HCT116 (cell line): ENCODE results near the gene MORF4L2. TPM values are rescaled to one million over a fixed set of nuclear protein-coding genes. Genes with fewer than 3 reads are reported as not detected.
"Not testable (repeated sequence)": the region's sequence is repeated elsewhere in the genome, so short reads cannot be mapped to it uniquely, and the experiment has no call there.

ENCODE experiments used
- ATAC-seq: fragments of 200-7000 bp; cut with Tn5 transposase; 2 replicates; pipeline ENCODE4 v1.9.1; 2020; ENCODE audit warnings: mild to moderate bottlenecking, moderate library complexity
- BruUV-seq: library from RNA; stranded (reverse); fragments of 400-500 nt; replicated peaks from 2 replicates; lab custom pipeline; 2021; lab: Mats Ljungman, UMichigan
- CTCF ChIA-PET: fragments of 300-600 bp; sonication (Branson Sonifier 250); formaldehyde crosslinking; loops from one replicate; lab custom pipeline; 2021; ENCODE audit warnings: antibody characterized with exemption; lab: Charles Lee
- POLR2A ChIA-PET: fragments of 300-600, 350-600 bp; sonication (Branson Sonifier 250); formaldehyde crosslinking; loops from one replicate; lab custom pipeline; 2021; ENCODE audit warnings: antibody characterized with exemption; lab: Charles Lee
- RAD21 ChIA-PET, 2 experiments: fragments of 300-600 bp; sonication (Branson Sonifier 250); formaldehyde crosslinking; loops; one replicate each; lab custom pipeline; 2023; ENCODE audit warnings: low total read pairs in 2 of 2; ENCODE audit not compliant: uncharacterized antibody in 2 of 2, unreplicated experiment in 2 of 2, low non-redundant PET in 1 of 2; lab: Charles Lee
- DNase-seq: peaks from one replicate; pipeline ENCODE4 v3.0.0-alpha.2; 2010; ENCODE audit warnings: low read depth, low spot score
- H2AFZ ChIP-seq: fragments of 200-600 bp; shearing (Covaris generic), sonication (generic); 2 replicates; pipeline ENCODE4 v1.6.1; 2017; ENCODE audit warnings: low read depth, mixed run types, mixed read lengths, antibody characterized with exemption, low read length; ENCODE audit not compliant: poor library complexity, severe bottlenecking
- H3K27ac ChIP-seq: 2 replicates; pipeline ENCODE4 v1.5.1; 2012; ENCODE audit warnings: low read depth, low read length
- H3K27me3 ChIP-seq: fragments of 200-600 bp; sonication (generic); 2 replicates; pipeline ENCODE4 v1.6.1; 2016; ENCODE audit warnings: mixed run types, low read length, mixed read lengths; ENCODE audit not compliant: insufficient read depth
- H3K36me3 ChIP-seq, 2 experiments: fragments of 200-500 bp in 1 of 2; fragments of 200-600 bp in 1 of 2; sonication (Bioruptor generic) in 1 of 2; sonication (generic) in 1 of 2; 2 replicates each; pipeline versions ENCODE4 v1.5.1 to v1.6.1; 2014 to 2016; ENCODE audit warnings: low read length in 2 of 2, inconsistent platforms in 1 of 2, mixed read lengths in 1 of 2, mixed run types in 1 of 2; ENCODE audit not compliant: insufficient read depth in 2 of 2, control insufficient read depth in 1 of 2
- H3K4me1 ChIP-seq, 2 experiments: fragments of 200-600 bp in 1 of 2; sonication (generic) in 1 of 2; 2 replicates each; pipeline versions ENCODE4 v1.5.1 to v1.6.1; 2012 to 2017; ENCODE audit warnings: low read length in 2 of 2, inconsistent platforms in 1 of 2, mild to moderate bottlenecking in 1 of 2, mixed read lengths in 1 of 2, mixed run types in 1 of 2, moderate library complexity in 1 of 2; ENCODE audit not compliant: insufficient read depth in 2 of 2, control insufficient read depth in 1 of 2
- H3K4me2 ChIP-seq: fragments of 200-600 bp; sonication (generic); 2 replicates; pipeline ENCODE4 v1.6.1; 2017; ENCODE audit warnings: mixed run types, low read length, mixed read lengths
- H3K4me3 ChIP-seq, 2 experiments: fragments of 200-600 bp in 1 of 2; sonication (generic) in 1 of 2; replicated peaks in 1 of 2; 2 replicates each; pipeline ENCODE4 v1.5.1; 2011 to 2016; ENCODE audit warnings: low read length in 2 of 2, control low read depth in 1 of 2, low read depth in 1 of 2, mild to moderate bottlenecking in 1 of 2, mixed read lengths in 1 of 2, mixed run types in 1 of 2
- H3K79me2 ChIP-seq: fragments of 200-600 bp; sonication (generic); 2 replicates; pipeline ENCODE4 v1.6.1; 2017; ENCODE audit warnings: mild to moderate bottlenecking, mixed run types, low read length, moderate library complexity, mixed read lengths; ENCODE audit not compliant: insufficient read depth
- H3K9ac ChIP-seq: fragments of 200-600 bp; sonication (generic); 2 replicates; pipeline ENCODE4 v1.6.1; 2016; ENCODE audit warnings: low read length, mixed read lengths
- H3K9me2 ChIP-seq: fragments of 200-600 bp; sonication (generic), shearing (Covaris generic); 2 replicates; pipeline ENCODE4 v1.6.1; 2017; ENCODE audit warnings: mixed run types, mild to moderate bottlenecking, moderate library complexity; ENCODE audit not compliant: insufficient read depth
- H3K9me3 ChIP-seq, 2 experiments: fragments of 200-500 bp in 1 of 2; fragments of 200-600 bp in 1 of 2; sonication (Bioruptor generic) in 1 of 2; sonication (generic) in 1 of 2; 2 replicates each; pipeline ENCODE4 v1.6.1; 2014 to 2017; ENCODE audit warnings: low read length in 2 of 2, mixed read lengths in 2 of 2, inconsistent platforms in 1 of 2, low read depth in 1 of 2, mild to moderate bottlenecking in 1 of 2, mixed run types in 1 of 2, moderate library complexity in 1 of 2; ENCODE audit not compliant: control insufficient read depth in 1 of 2, insufficient read depth in 1 of 2
- H4K20me1 ChIP-seq: fragments of 200-600 bp; sonication (generic), shearing (Covaris generic); 2 replicates; pipeline ENCODE4 v1.6.1; 2017; ENCODE audit warnings: mixed run types, mild to moderate bottlenecking, moderate library complexity; ENCODE audit not compliant: insufficient read depth
- CBX3 ChIP-seq: IDR thresholded peaks from 2 replicates; pipeline ENCODE4 v1.6.1; 2012; ENCODE audit warnings: low read depth
- ELF1 ChIP-seq: IDR thresholded peaks from 2 replicates; pipeline ENCODE4 v1.6.1; 2012; ENCODE audit warnings: low read depth, borderline replicate concordance
- EZH2 ChIP-seq: fragments of 200-600 bp; sonication (generic); IDR thresholded peaks from 2 replicates; pipeline ENCODE4 v1.6.1; 2017; ENCODE audit warnings: antibody characterized with exemption, mixed run types
- FOSL1 ChIP-seq: IDR thresholded peaks from 2 replicates; pipeline ENCODE4 v1.6.1; 2012; ENCODE audit warnings: low read depth
- JUND ChIP-seq: IDR thresholded peaks from 2 replicates; pipeline ENCODE4 v1.6.1; 2012
- POLR2A ChIP-seq: IDR thresholded peaks from 2 replicates; pipeline ENCODE4 v1.7.0; 2011; ENCODE audit warnings: borderline replicate concordance; ENCODE audit not compliant: insufficient read depth, insufficient read length; ENCODE audit errors: extremely low read depth
- POLR2AphosphoS5 ChIP-seq: IDR thresholded peaks from 2 replicates; pipeline ENCODE4 v1.6.1; 2011; ENCODE audit warnings: mild to moderate bottlenecking, low read depth, low read length, moderate library complexity
- RAD21 ChIP-seq: IDR thresholded peaks from 2 replicates; pipeline ENCODE4 v1.6.1; 2012; ENCODE audit warnings: low read depth, mild to moderate bottlenecking
- SIN3A ChIP-seq: IDR thresholded peaks from 2 replicates; pipeline ENCODE4 v1.6.1; 2012; ENCODE audit warnings: low read depth
- SP1 ChIP-seq: IDR thresholded peaks from 2 replicates; pipeline ENCODE4 v1.6.1; 2012; ENCODE audit warnings: low read depth
- TCF7L2 ChIP-seq: IDR thresholded peaks from 2 replicates; pipeline ENCODE4 v1.7.0; 2011; ENCODE audit warnings: borderline replicate concordance, inconsistent platforms; ENCODE audit not compliant: insufficient read depth, insufficient read length; ENCODE audit errors: extremely low read depth
- ZFX ChIP-seq: fragments of 450-650 bp; IDR thresholded peaks from 2 replicates; pipeline ENCODE4 v1.6.1; 2017
- intact Hi-C: fragments of 100-400 bp; cut with micrococcal nuclease; formaldehyde crosslinking; loops from 2 replicates; pipeline ENCODE4 v1.10.0; 2022
- total RNA-seq: library from RNA; stranded (reverse); gene quantifications from one replicate; pipeline ENCODE4 v1.2.1, GENCODE V29; 2021; ENCODE audit not compliant: unreplicated experiment
- TF ChIP-seq, protein P1 (sequence below): IDR thresholded peaks from 2 replicates; pipeline ENCODE4 v1.6.1; 2012; ENCODE audit warnings: low read depth
- TF ChIP-seq, protein P2 (sequence below): IDR thresholded peaks from 2 replicates; pipeline ENCODE4 v1.6.1; 2012
- TF ChIP-seq, protein P3 (sequence below), 3 experiments: fragments of 200-600 bp in 1 of 3; sonication (generic) in 1 of 3; IDR thresholded peaks in 2 of 3; conservative IDR thresholded peaks in 1 of 3; 2 replicates each; pipeline ENCODE4 v1.5.1; 2012 to 2017; ENCODE audit warnings: low read depth in 2 of 3, low read length in 2 of 3, antibody characterized with exemption in 1 of 3, borderline replicate concordance in 1 of 3, control low read depth in 1 of 3, mild to moderate bottlenecking in 1 of 3, mixed read lengths in 1 of 3, mixed run types in 1 of 3, moderate library complexity in 1 of 3; ENCODE audit not compliant: insufficient read depth in 1 of 3
- TF ChIP-seq, protein P4 (sequence below): IDR thresholded peaks from 2 replicates; pipeline ENCODE4 v1.6.1; 2012

The MORF4L2 gene
- total RNA-seq, 1 experiment from 2014 or later: 308 TPM

DNA sequence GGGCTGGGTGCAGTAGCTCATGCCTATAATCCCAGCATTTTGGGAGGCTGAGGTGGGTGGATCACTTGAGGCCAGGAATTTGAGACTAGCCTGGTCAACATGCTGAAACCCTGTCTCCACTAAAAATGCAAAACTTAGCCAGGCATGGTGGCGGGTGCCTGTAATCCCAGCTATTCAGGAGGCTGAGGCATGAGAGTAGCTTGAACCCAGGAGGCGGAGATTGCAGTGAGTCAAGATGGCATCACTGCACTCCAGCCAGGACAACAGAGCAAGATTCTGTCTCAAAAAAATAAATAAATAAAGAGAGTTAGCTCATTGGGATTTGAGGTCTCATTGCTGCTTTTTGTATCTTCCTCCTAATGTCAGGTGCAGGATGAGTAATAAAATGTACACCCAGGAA is 29.4 kb downstream of the MORF4L2 start:
- not testable (repeated sequence) for H3K36me3 ChIP-seq, H4K20me1 ChIP-seq
- TF ChIP-seq CBX3 (peak; percentile 8; the same call in 1 of the 2 replicates), SIN3A (0 out of 2 replicates have a peak, but pooled peaks have one; percentile 3)
- TF ChIP-seq, all 23 proteins: peak for 2; not testable (repeated sequence) for 21
- H3K9me3 ChIP-seq, H3K4me3 ChIP-seq, H3K9me2 ChIP-seq, intact Hi-C loops, RAD21 ChIA-PET, H3K9ac ChIP-seq, CTCF ChIA-PET, H3K27me3 ChIP-seq, POLR2A ChIA-PET, BruUV-seq, H3K79me2 ChIP-seq, H2AFZ ChIP-seq: not testable (repeated sequence)
- peak overlapping the region; percentile 44; the same call in 1 of the 2 replicates for H3K27ac ChIP-seq
- peaks cover 11 to 27% of the 10 kb centered on the region in 2 experiments for H3K4me1 ChIP-seq
- ATAC-seq (peak; percentile 77), DNase-seq (peak; percentile 16)
- peak overlapping the region; percentile 56 for H3K4me2 ChIP-seq

DNA sequence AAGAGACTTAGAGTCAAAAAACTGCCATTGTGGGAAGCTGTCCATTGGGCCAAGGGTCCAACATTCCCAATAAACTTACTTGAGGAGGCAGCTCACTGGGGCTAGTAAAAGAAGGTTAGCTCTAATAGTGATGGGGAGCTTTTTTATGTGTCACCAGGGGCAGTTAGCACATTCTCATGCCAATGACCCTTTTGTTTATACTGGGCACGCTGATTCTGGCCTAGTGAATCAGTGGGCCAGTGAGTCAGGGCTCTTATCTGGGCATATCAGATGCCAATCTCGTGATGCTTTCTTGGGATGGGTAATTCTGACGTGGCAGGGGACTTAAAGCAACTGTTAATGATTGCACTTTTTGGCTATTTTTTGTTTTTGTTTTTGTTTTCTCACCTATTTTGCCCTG is 29.9 kb downstream of the MORF4L2 start:
- ATAC-seq (peak; percentile 91), DNase-seq (peak; percentile 60)
- ChIA-PET RAD21 (no interaction called here), CTCF (no interaction called here), POLR2A (no interaction called here)
- H3K4me3 ChIP-seq: no peak overlapping the region
- no TSS peak for BruUV-seq
- no peak overlapping the region for H2AFZ ChIP-seq
- no peaks in the 10 kb centered on the region for H3K9me3 ChIP-seq
- no peaks in the 10 kb centered on the region for H4K20me1 ChIP-seq
- H3K9ac ChIP-seq: no peak overlapping the region
- H3K27me3 ChIP-seq: no peaks in the 10 kb centered on the region
- peak overlapping the region; percentile 44; the same call in 1 of the 2 replicates for H3K27ac ChIP-seq
- no peaks in the 10 kb centered on the region for H3K36me3 ChIP-seq
- H3K79me2 ChIP-seq: no peaks in the 10 kb centered on the region
- intact Hi-C loops: no loop called here
- H3K4me1 ChIP-seq: peaks cover 11 to 27% of the 10 kb centered on the region in 2 experiments
- peak overlapping the region; percentile 56 for H3K4me2 ChIP-seq
- no peaks in the 10 kb centered on the region for H3K9me2 ChIP-seq
- TF ChIP-seq, protein P1, sequence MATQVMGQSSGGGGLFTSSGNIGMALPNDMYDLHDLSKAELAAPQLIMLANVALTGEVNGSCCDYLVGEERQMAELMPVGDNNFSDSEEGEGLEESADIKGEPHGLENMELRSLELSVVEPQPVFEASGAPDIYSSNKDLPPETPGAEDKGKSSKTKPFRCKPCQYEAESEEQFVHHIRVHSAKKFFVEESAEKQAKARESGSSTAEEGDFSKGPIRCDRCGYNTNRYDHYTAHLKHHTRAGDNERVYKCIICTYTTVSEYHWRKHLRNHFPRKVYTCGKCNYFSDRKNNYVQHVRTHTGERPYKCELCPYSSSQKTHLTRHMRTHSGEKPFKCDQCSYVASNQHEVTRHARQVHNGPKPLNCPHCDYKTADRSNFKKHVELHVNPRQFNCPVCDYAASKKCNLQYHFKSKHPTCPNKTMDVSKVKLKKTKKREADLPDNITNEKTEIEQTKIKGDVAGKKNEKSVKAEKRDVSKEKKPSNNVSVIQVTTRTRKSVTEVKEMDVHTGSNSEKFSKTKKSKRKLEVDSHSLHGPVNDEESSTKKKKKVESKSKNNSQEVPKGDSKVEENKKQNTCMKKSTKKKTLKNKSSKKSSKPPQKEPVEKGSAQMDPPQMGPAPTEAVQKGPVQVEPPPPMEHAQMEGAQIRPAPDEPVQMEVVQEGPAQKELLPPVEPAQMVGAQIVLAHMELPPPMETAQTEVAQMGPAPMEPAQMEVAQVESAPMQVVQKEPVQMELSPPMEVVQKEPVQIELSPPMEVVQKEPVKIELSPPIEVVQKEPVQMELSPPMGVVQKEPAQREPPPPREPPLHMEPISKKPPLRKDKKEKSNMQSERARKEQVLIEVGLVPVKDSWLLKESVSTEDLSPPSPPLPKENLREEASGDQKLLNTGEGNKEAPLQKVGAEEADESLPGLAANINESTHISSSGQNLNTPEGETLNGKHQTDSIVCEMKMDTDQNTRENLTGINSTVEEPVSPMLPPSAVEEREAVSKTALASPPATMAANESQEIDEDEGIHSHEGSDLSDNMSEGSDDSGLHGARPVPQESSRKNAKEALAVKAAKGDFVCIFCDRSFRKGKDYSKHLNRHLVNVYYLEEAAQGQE: no peak
- TF ChIP-seq POLR2A (no peak), JUND (peak; percentile 61), RAD21 (no peak; the same call in 1 of the 2 replicates), SP1 (peak; percentile 52), EZH2 (no peak), ZFX (no peak), TCF7L2 (no peak), SIN3A (0 out of 2 replicates have a peak, but pooled peaks have one; percentile 31), FOSL1 (peak; percentile 83), CBX3 (peak; percentile 33; the same call in 1 of the 2 replicates), ELF1 (no peak), POLR2AphosphoS5 (no peak)
- TF ChIP-seq, protein P2, sequence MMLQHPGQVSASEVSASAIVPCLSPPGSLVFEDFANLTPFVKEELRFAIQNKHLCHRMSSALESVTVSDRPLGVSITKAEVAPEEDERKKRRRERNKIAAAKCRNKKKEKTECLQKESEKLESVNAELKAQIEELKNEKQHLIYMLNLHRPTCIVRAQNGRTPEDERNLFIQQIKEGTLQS: no peak
- TF ChIP-seq, protein P3, sequence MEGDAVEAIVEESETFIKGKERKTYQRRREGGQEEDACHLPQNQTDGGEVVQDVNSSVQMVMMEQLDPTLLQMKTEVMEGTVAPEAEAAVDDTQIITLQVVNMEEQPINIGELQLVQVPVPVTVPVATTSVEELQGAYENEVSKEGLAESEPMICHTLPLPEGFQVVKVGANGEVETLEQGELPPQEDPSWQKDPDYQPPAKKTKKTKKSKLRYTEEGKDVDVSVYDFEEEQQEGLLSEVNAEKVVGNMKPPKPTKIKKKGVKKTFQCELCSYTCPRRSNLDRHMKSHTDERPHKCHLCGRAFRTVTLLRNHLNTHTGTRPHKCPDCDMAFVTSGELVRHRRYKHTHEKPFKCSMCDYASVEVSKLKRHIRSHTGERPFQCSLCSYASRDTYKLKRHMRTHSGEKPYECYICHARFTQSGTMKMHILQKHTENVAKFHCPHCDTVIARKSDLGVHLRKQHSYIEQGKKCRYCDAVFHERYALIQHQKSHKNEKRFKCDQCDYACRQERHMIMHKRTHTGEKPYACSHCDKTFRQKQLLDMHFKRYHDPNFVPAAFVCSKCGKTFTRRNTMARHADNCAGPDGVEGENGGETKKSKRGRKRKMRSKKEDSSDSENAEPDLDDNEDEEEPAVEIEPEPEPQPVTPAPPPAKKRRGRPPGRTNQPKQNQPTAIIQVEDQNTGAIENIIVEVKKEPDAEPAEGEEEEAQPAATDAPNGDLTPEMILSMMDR (IDR thresholded peaks at IDR 0.05 in 2 of 3, conservative IDR thresholded peaks at IDR 0.05 in 1 of 3; ENCODE audit: borderline replicate concordance in 1 of 3, insufficient read depth in 1 of 3, low read depth in 2 of 3, low read length in 2 of 3): no peak
- TF ChIP-seq, protein P4, sequence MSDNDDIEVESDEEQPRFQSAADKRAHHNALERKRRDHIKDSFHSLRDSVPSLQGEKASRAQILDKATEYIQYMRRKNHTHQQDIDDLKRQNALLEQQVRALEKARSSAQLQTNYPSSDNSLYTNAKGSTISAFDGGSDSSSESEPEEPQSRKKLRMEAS: 0 out of 2 replicates have a peak, but pooled peaks have one; percentile 38
